ENCODE data around the gene WHRN.

WHRN gene

DNA sequence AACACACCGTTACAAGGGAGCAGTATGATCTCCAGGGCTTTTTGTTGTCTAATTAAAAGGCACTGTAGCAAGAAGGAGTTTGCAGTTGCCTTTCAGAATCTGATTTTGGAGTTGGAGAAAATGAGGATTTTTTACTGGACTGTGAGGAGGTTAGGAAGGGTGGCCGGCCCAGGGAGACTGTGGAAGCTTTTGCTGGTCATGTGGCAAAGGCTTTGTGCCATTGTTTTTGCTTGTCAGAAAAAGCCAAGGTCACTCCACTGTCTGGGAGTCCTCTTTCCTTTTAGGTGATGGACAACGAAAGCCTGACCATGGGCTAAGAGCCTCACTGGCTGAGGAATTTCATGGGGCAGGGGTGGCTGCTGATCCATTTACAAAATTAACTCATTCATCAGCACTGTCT is 10.3 kb upstream of the WHRN start:
- DNase-seq (ENCODE audit: low read depth): no peak
- no peak overlapping the region for H3K4me3 ChIP-seq (ENCODE audit: low read length)
- TF ChIP-seq, protein P1, sequence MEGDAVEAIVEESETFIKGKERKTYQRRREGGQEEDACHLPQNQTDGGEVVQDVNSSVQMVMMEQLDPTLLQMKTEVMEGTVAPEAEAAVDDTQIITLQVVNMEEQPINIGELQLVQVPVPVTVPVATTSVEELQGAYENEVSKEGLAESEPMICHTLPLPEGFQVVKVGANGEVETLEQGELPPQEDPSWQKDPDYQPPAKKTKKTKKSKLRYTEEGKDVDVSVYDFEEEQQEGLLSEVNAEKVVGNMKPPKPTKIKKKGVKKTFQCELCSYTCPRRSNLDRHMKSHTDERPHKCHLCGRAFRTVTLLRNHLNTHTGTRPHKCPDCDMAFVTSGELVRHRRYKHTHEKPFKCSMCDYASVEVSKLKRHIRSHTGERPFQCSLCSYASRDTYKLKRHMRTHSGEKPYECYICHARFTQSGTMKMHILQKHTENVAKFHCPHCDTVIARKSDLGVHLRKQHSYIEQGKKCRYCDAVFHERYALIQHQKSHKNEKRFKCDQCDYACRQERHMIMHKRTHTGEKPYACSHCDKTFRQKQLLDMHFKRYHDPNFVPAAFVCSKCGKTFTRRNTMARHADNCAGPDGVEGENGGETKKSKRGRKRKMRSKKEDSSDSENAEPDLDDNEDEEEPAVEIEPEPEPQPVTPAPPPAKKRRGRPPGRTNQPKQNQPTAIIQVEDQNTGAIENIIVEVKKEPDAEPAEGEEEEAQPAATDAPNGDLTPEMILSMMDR (conservative IDR thresholded peaks at IDR 0.05; ENCODE audit: low read length): no peak

GRCh38 chr9:114513959-114514267 is 8.6 kb upstream of the WHRN start:
- TF ChIP-seq, protein P1 (conservative IDR thresholded peaks at IDR 0.05; ENCODE audit: low read length): no peak
- DNase-seq (ENCODE audit: low read depth): no peak
- H3K4me3 ChIP-seq (ENCODE audit: low read length): no peak overlapping the region

- no peak overlapping the region for H3K4me3 ChIP-seq (ENCODE audit: low read length)
- TF ChIP-seq, protein P1 (conservative IDR thresholded peaks at IDR 0.05; ENCODE audit: low read length): no peak
- no peak for DNase-seq (ENCODE audit: low read depth)
Measured at GRCh38 chr9:114513055-114513958, 8.0 kb upstream of the WHRN start.

DNA sequence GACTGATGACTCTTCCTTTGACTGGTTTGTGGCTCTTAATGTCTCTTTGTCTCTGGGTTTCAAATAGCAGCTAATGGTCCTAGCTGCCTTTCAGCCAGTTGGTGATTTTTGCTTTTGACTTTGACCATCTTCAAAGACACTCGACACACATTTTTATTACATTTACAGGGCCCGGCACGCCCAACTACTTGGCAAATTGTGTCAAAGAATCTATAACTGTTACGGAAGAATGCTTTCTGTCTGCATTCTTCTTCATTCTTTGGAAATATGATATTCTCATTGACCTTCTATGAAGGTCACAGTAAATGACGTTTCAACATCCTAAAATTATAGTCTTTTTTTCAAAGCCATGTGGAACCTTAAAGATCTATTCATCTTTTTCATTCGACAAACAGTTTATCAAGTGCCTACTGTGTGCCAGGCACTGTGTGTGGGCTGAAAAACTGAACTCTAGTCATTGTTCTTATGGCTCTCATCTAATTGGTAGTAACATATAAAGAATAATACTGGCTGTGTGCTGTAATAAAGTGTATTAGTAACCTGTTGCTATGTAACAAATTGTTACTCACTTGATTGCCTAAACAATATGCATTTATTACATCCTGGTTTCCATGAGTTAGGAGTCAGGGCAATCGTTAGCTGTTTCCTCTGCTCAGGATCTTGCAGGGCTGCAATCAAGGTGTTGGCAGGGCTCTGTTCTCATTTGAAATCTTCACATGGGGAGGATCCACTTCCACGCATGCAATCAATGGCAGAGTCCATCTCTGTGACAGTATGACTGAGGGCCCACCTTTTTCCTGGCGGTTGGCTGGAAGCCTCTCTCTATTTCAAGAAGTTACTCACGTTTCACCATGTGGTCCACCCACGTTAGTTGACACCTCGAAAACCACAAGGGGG is 7.0 kb upstream of the WHRN start:
- DNase-seq (ENCODE audit: low read depth): peak; percentile 6
- TF ChIP-seq, protein P1 (conservative IDR thresholded peaks at IDR 0.05; ENCODE audit: low read length): no peak
- H3K4me3 ChIP-seq (ENCODE audit: low read length): no peak overlapping the region

DNA sequence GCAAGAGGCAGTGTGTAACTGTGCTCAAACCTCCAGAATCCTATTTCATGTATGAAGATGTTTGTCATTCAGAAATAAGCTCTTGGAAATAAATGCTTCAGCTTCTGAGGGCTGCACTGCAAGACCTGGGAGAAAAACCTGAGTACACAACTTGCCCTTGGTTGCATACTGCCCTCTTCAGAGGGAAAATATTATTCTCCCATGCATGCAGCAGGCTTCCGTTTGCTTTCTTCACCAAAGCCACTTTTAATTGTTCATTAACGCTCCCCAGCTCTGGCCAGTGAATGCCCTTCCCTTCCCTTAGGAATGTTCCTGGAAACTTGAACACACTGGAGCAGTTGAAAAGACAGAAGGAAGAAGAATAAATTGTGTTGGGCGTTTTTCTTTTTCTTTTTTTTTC is 2.5 kb upstream of the WHRN start:
- TF ChIP-seq, protein P1 (conservative IDR thresholded peaks at IDR 0.05; ENCODE audit: low read length): peak; percentile 45
- DNase-seq (ENCODE audit: low read depth): peak; percentile 29
- H3K4me3 ChIP-seq (ENCODE audit: low read length): no peak overlapping the region

- no peak for DNase-seq (ENCODE audit: low read depth)
- TF ChIP-seq, protein P1 (conservative IDR thresholded peaks at IDR 0.05; ENCODE audit: low read length): no peak
- peak overlapping the region; percentile 72 for H3K4me3 ChIP-seq (ENCODE audit: low read length)
Measured at GRCh38 chr9:114506082-114506390, 763 bp upstream of the WHRN start.
